H1 (cell line): ENCODE measurements around the gene MTCH2. TPM values are rescaled to one million over a fixed set of nuclear protein-coding genes. Genes with fewer than 3 reads are reported as not detected.

Experiments used
- CTCF ChIA-PET: fragments of 300-600 bp; sonication (Branson Sonifier 250); formaldehyde crosslinking; loops from one replicate; lab custom pipeline; 2021; ENCODE audit not compliant: partially characterized antibody; lab: Charles Lee
- POLR2A ChIA-PET: fragments of 300-600 bp; sonication (Branson Sonifier 250); formaldehyde crosslinking; loops from one replicate; lab custom pipeline; 2021; ENCODE audit warnings: inconsistent platforms; ENCODE audit not compliant: partially characterized antibody; lab: Charles Lee
- DNase-seq, 2 experiments: peaks; one replicate each; pipeline versions ENCODE4 v3.0.0 to v3.0.0-alpha.2; 2010 to 2022; ENCODE audit warnings: low spot score in 2 of 2, low read depth in 1 of 2, mixed read lengths in 1 of 2
- FAIRE-seq: peaks from 2 replicates; lab custom pipeline; 2011; peaks lifted over from hg19 to GRCh38; lab: Jason Lieb, UNC
- H2AFZ ChIP-seq: 2 replicates; pipeline ENCODE4 v1.8.1; 2012; ENCODE audit warnings: low read length, inconsistent platforms
- H2AK5ac ChIP-seq: 2 replicates; pipeline ENCODE4 v1.6.1; 2013; ENCODE audit warnings: low read depth, low read length
- H2BK120ac ChIP-seq: replicated peaks from 2 replicates; pipeline ENCODE3; 2013; ENCODE audit warnings: low read depth, low read length, inconsistent platforms
- H2BK12ac ChIP-seq: 2 replicates; pipeline ENCODE4 v1.6.1; 2013; ENCODE audit warnings: low read depth, low read length
- H2BK15ac ChIP-seq: 2 replicates; pipeline ENCODE4 v1.6.1; 2013; ENCODE audit warnings: low read length
- H2BK20ac ChIP-seq: 2 replicates; pipeline ENCODE4 v1.6.1; 2013; ENCODE audit warnings: low read length
- H2BK5ac ChIP-seq: 2 replicates; pipeline ENCODE4 v1.6.1; 2013; ENCODE audit warnings: low read depth, low read length
- H3K14ac ChIP-seq: 2 replicates; pipeline ENCODE4 v1.6.1; 2013; ENCODE audit warnings: inconsistent platforms; ENCODE audit not compliant: insufficient read length
- H3K18ac ChIP-seq: 2 replicates; pipeline ENCODE4 v1.6.1; 2013; ENCODE audit warnings: low read length; ENCODE audit errors: extremely low read depth
- H3K23ac ChIP-seq: 2 replicates; pipeline ENCODE4 v1.6.1; 2013; ENCODE audit warnings: inconsistent platforms; ENCODE audit not compliant: insufficient read length
- H3K23me2 ChIP-seq: 2 replicates; pipeline ENCODE4 v1.6.1; 2013; ENCODE audit warnings: low read depth, low read length
- H3K27ac ChIP-seq: 2 replicates; pipeline ENCODE4 v1.6.1; 2011; ENCODE audit warnings: low read depth, low read length, inconsistent platforms
- H3K27me3 ChIP-seq, 4 experiments: replicated peaks in 1 of 4; 1 replicate in 1 of 4; 2 replicates in 3 of 4; pipeline versions ENCODE4 v1.6.1 to v1.8.1; 2011 to 2013; ENCODE audit warnings: low read length in 3 of 4, mild to moderate bottlenecking in 3 of 4, inconsistent platforms in 2 of 4, mixed read lengths in 2 of 4, moderate library complexity in 1 of 4; ENCODE audit not compliant: control insufficient read depth in 3 of 4, insufficient read depth in 3 of 4; ENCODE audit errors: extremely low read depth in 1 of 4
- H3K36me3 ChIP-seq, 4 experiments: 2 replicates each; pipeline versions ENCODE4 v1.6.1 to v1.8.1; 2011 to 2013; ENCODE audit warnings: mild to moderate bottlenecking in 4 of 4, low read length in 3 of 4, moderate library complexity in 2 of 4, control low read depth in 1 of 4, inconsistent platforms in 1 of 4; ENCODE audit not compliant: insufficient read depth in 4 of 4, control insufficient read depth in 2 of 4
- H3K4ac ChIP-seq: replicated peaks from 2 replicates; pipeline ENCODE3; 2013; ENCODE audit warnings: low read length, low read depth, mixed read lengths, inconsistent platforms; ENCODE audit not compliant: insufficient read length
- H3K4me1 ChIP-seq, 4 experiments: replicated peaks in 1 of 4; 1 replicate in 1 of 4; 2 replicates in 3 of 4; pipeline versions ENCODE4 v1.6.1 to v1.8.1; 2011 to 2013; ENCODE audit warnings: low read length in 3 of 4, inconsistent platforms in 2 of 4, mixed read lengths in 1 of 4; ENCODE audit not compliant: insufficient read depth in 4 of 4, control insufficient read depth in 3 of 4
- H3K4me2 ChIP-seq, 2 experiments: 2 replicates each; pipeline versions ENCODE4 v1.6.1 to v1.8.1; 2011 to 2013; ENCODE audit warnings: low read depth in 2 of 2, low read length in 2 of 2, control low read depth in 1 of 2, inconsistent platforms in 1 of 2, mild to moderate bottlenecking in 1 of 2; ENCODE audit not compliant: insufficient read depth in 1 of 2
- H3K4me3 ChIP-seq, 4 experiments: fragments of 200-600, 300-600 bp in 1 of 4; sonication (generic), shearing (Covaris generic), sonication (Bioruptor Twin) in 1 of 4; 2 replicates each; pipeline versions ENCODE4 v1.5.1 to v1.8.1; 2011 to 2016; ENCODE audit warnings: low read length in 4 of 4, low read depth in 3 of 4, control low read depth in 2 of 4, inconsistent platforms in 2 of 4, mild to moderate bottlenecking in 2 of 4, mixed read lengths in 1 of 4, moderate library complexity in 1 of 4; ENCODE audit not compliant: insufficient read depth in 2 of 4; ENCODE audit errors: extremely low read depth in 1 of 4
- H3K56ac ChIP-seq: replicated peaks from 2 replicates; pipeline ENCODE3; 2013; ENCODE audit warnings: low read depth, mild to moderate bottlenecking, mixed read lengths, low read length, inconsistent platforms; ENCODE audit not compliant: insufficient read length
- H3K79me1 ChIP-seq: 2 replicates; pipeline ENCODE4 v1.6.1; 2013; ENCODE audit warnings: low read depth, low read length, control low read depth
- H3K79me2 ChIP-seq, 2 experiments: 2 replicates each; pipeline versions ENCODE4 v1.6.1 to v1.8.1; 2012 to 2013; ENCODE audit warnings: low read length in 2 of 2, mild to moderate bottlenecking in 2 of 2, inconsistent platforms in 1 of 2; ENCODE audit not compliant: insufficient read depth in 2 of 2, control insufficient read depth in 1 of 2
- H3K9ac ChIP-seq, 4 experiments: replicated peaks in 1 of 4; 1 replicate in 1 of 4; 2 replicates in 3 of 4; pipeline versions ENCODE4 v1.6.1 to v1.8.1; 2011 to 2013; ENCODE audit warnings: low read depth in 3 of 4, low read length in 3 of 4, control low read depth in 2 of 4, mild to moderate bottlenecking in 2 of 4, moderate library complexity in 2 of 4, inconsistent platforms in 1 of 4; ENCODE audit errors: extremely low read depth in 1 of 4
- H3K9me3 ChIP-seq, 2 experiments: 2 replicates each; pipeline versions ENCODE4 v1.6.1 to v1.8.1; 2012 to 2013; ENCODE audit warnings: mild to moderate bottlenecking in 2 of 2, moderate library complexity in 2 of 2, control low read depth in 1 of 2, inconsistent platforms in 1 of 2, low read depth in 1 of 2, low read length in 1 of 2, mixed read lengths in 1 of 2; ENCODE audit not compliant: insufficient read depth in 2 of 2
- H4K20me1 ChIP-seq, 2 experiments: replicated peaks in 1 of 2; 2 replicates each; pipeline versions ENCODE3 to v1.8.1; 2011 to 2013; ENCODE audit warnings: inconsistent platforms in 2 of 2, low read length in 2 of 2, mild to moderate bottlenecking in 1 of 2; ENCODE audit not compliant: insufficient read depth in 2 of 2, control insufficient read depth in 1 of 2
- H4K5ac ChIP-seq: 2 replicates; pipeline ENCODE4 v1.6.1; 2013; ENCODE audit warnings: low read length, low read depth, mixed read lengths, inconsistent platforms; ENCODE audit not compliant: insufficient read length
- H4K8ac ChIP-seq: 2 replicates; pipeline ENCODE4 v1.8.0; 2013; ENCODE audit warnings: mild to moderate bottlenecking, moderate library complexity, low read length, inconsistent platforms; ENCODE audit not compliant: insufficient read depth; ENCODE audit errors: extremely low read depth
- H4K91ac ChIP-seq: replicated peaks from 2 replicates; pipeline ENCODE3; 2013; ENCODE audit warnings: low read length, mixed read lengths, inconsistent platforms; ENCODE audit not compliant: insufficient read length
- EP300 ChIP-seq, 2 experiments: IDR thresholded peaks; 1 replicate in 1 of 2; 2 replicates in 1 of 2; pipeline ENCODE4 v1.6.1; 2011 to 2012; ENCODE audit warnings: low read depth in 2 of 2, low read length in 2 of 2, mild to moderate bottlenecking in 2 of 2, borderline replicate concordance in 1 of 2, inconsistent platforms in 1 of 2, moderate library complexity in 1 of 2
- HDAC6 ChIP-seq: IDR thresholded peaks from one replicate; pipeline ENCODE4 v1.7.1; 2012; ENCODE audit warnings: low read depth, mild to moderate bottlenecking, inconsistent platforms, low read length, moderate library complexity
- NRF1 ChIP-seq: IDR thresholded peaks from 2 replicates; pipeline ENCODE4 v1.6.1; 2011; ENCODE audit warnings: mild to moderate bottlenecking, low read depth, low read length, improper control_type of control experiment
- POU5F1 ChIP-seq: IDR thresholded peaks from 2 replicates; pipeline ENCODE4 v1.6.1; 2011; ENCODE audit warnings: low read depth, mild to moderate bottlenecking, low read length, moderate library complexity
- RXRA ChIP-seq: IDR thresholded peaks from 2 replicates; pipeline ENCODE4 v1.6.1; 2011; ENCODE audit warnings: low read depth, mild to moderate bottlenecking, low read length, moderate library complexity; ENCODE audit not compliant: insufficient read depth
- SAP30 ChIP-seq: fragments of 300-600 bp; sonication (generic); IDR thresholded peaks from 2 replicates; pipeline ENCODE4 v1.7.1; 2012; ENCODE audit warnings: low read length, moderate library complexity, mild to moderate bottlenecking, inconsistent platforms; ENCODE audit not compliant: insufficient read depth, insufficient replicate concordance
- SUZ12 ChIP-seq: fragments of 200-600 bp; sonication (generic); IDR thresholded peaks from 2 replicates; pipeline ENCODE4 v1.6.1; 2012; ENCODE audit warnings: mild to moderate bottlenecking, inconsistent platforms, low read length, moderate library complexity, mixed read lengths
- YY1 ChIP-seq: IDR thresholded peaks from 2 replicates; pipeline ENCODE4 v1.6.1; 2011; ENCODE audit warnings: low read depth, mild to moderate bottlenecking, low read length
- WGBS, 2 experiments: shearing (Covaris generic) in 1 of 2; methylation state at CpG; one replicate each; pipeline versions ENCODE4 v1.1.6 to v1.1.7; 2013 to 2015; ENCODE audit warnings: low lambda C conversion rate in 2 of 2, mixed read lengths in 2 of 2, inconsistent platforms in 1 of 2, low coverage in 1 of 2, missing lambda C conversion rate in 1 of 2; ENCODE audit not compliant: insufficient replicate concordance in 2 of 2, insufficient coverage in 1 of 2, insufficient read length in 1 of 2; ENCODE audit errors: extremely low coverage in 1 of 2, missing lambda C conversion rate in 1 of 2; 5-methylcytosine and 5-hydroxymethylcytosine counted together
- polyA plus RNA-seq, 7 experiments: library from polyadenylated mRNA; depleted of rRNA in 3 of 7; stranded (reverse) in 5 of 7; unstranded in 2 of 7; fragments of >200 nt in 5 of 7; fragments of 200-250 nt in 2 of 7; gene quantifications; 1 replicate in 5 of 7; 2 replicates in 1 of 7; 4 replicates in 1 of 7; pipeline versions ENCODE4 v1.2.1 to v1.2.3, GENCODE V29; 2011 to 2013; ENCODE audit warnings: missing spikeins in 2 of 7, mixed read lengths in 2 of 7
- total RNA-seq: library from RNA; stranded (reverse); fragmentation: NEBNext Ultra II Directional; extraction: Animal tissue kit (Norgen Biotek cat#: 25700); gene quantifications from 2 replicates; pipeline ENCODE4 v1.2.1, GENCODE V29; 2021
- TF ChIP-seq, protein P1 (sequence below), 3 experiments: IDR thresholded peaks; 1 replicate in 2 of 3; 2 replicates in 1 of 3; pipeline versions ENCODE4 v1.5.1 to v1.6.1; 2011; ENCODE audit warnings: low read length in 3 of 3, mild to moderate bottlenecking in 3 of 3, inconsistent platforms in 2 of 3, low read depth in 1 of 3, moderate library complexity in 1 of 3; ENCODE audit not compliant: insufficient read depth in 1 of 3; ENCODE audit errors: control extremely low read depth in 1 of 3
- TF ChIP-seq, protein P2 (sequence below): IDR thresholded peaks from 2 replicates; pipeline ENCODE4 v1.6.1; 2012; ENCODE audit warnings: inconsistent platforms

The MTCH2 gene
- total and polyA plus RNA-seq, 2 of the 8 experiments (the other 6 are each of a cell fraction or from before 2014, with no cell fraction given): 157 to 171 TPM

DNA sequence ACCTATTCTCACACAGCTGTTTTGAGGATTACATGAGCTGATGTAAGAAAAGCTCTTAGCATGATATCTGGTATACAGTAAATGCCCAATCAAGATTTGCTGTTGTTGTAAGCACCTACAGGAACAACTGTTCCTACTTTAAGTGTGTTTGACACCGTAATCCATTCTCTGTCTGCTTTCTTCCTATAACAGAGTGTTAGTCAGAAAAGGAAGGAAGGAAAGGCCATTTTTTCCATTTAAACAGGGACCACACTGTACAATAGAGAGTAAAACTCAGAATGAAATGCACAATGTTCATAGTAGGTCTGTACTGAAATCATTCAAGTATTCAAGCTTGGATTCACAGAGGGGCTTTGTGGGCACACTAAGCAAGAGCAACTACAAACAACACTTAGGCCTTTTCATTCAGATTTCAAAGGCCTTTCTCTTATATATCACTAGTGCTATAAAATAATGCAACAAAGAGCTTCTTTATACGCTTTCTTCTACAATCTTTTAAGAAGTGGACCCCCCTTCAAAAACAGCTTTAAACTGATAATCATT, 21.5 kb downstream of the MTCH2 start:
- no peak overlapping the region for H2BK120ac ChIP-seq
- no peak overlapping the region for H3K18ac ChIP-seq
- peaks cover 11 to 61% (median 38%) of the 10 kb centered on the region in 4 experiments; a peak in 7 of 8 replicates for H3K36me3 ChIP-seq
- H3K23ac ChIP-seq: no peak overlapping the region
- no peaks in the 10 kb centered on the region for H3K79me2 ChIP-seq
- H3K4ac ChIP-seq: no peak overlapping the region
- no peaks in the 10 kb centered on the region for H3K4me1 ChIP-seq
- no peak overlapping the region for H2AFZ ChIP-seq
- no peaks in the 10 kb centered on the region for H4K20me1 ChIP-seq
- POLR2A ChIA-PET: interaction anchor here (0.6 to 1.0 kb wide), 5 partner anchors 12 to 109 kb away, joined by 3 to 4 read pairs (median 3); no protein-coding TSS in a partner anchor
- no peaks in the 10 kb centered on the region for H3K9me3 ChIP-seq
- CTCF ChIA-PET: interaction anchor here (1.0 to 1.6 kb wide), 4 partner anchors 9 to 29 kb away, joined by 3 to 4 read pairs (median 4); no protein-coding TSS in a partner anchor
- H3K4me2 ChIP-seq: no peak overlapping the region
- H3K27ac ChIP-seq: no peak overlapping the region
- no peak overlapping the region for H2BK20ac ChIP-seq
- H3K79me1 ChIP-seq: no peaks in the 10 kb centered on the region
- WGBS, 2 experiments: 95% methylated on average over 2 of the region's 2 CpGs; no CpG with 5 or more reads in 1 of the 2 experiments
- H2BK15ac ChIP-seq: no peak overlapping the region
- no peak overlapping the region for H2BK5ac ChIP-seq
- DNase-seq (no peak), FAIRE-seq (no peak)
- H3K14ac ChIP-seq: no peak overlapping the region
- H2AK5ac ChIP-seq: no peak overlapping the region
- H2BK12ac ChIP-seq: no peak overlapping the region
- no peak overlapping the region for H4K8ac ChIP-seq
- H4K91ac ChIP-seq: no peak overlapping the region
- H3K56ac ChIP-seq: no peak overlapping the region
- no peaks in the 10 kb centered on the region for H3K23me2 ChIP-seq
- no peak overlapping the region for H4K5ac ChIP-seq
- H3K4me3 ChIP-seq: no peak overlapping the region
- no peaks in the 10 kb centered on the region for H3K27me3 ChIP-seq
- no peak overlapping the region for H3K9ac ChIP-seq
- TF ChIP-seq YY1 (no peak), RXRA (no peak), SUZ12 (no peak), NRF1 (no peak), POU5F1 (no peak), HDAC6 (no peak), SAP30 (no peak), EP300 (IDR thresholded peaks at IDR 0.05; ENCODE audit: borderline replicate concordance in 1 of 2, low read depth in 2 of 2, low read length in 2 of 2) (no peak)
- TF ChIP-seq, protein P1, sequence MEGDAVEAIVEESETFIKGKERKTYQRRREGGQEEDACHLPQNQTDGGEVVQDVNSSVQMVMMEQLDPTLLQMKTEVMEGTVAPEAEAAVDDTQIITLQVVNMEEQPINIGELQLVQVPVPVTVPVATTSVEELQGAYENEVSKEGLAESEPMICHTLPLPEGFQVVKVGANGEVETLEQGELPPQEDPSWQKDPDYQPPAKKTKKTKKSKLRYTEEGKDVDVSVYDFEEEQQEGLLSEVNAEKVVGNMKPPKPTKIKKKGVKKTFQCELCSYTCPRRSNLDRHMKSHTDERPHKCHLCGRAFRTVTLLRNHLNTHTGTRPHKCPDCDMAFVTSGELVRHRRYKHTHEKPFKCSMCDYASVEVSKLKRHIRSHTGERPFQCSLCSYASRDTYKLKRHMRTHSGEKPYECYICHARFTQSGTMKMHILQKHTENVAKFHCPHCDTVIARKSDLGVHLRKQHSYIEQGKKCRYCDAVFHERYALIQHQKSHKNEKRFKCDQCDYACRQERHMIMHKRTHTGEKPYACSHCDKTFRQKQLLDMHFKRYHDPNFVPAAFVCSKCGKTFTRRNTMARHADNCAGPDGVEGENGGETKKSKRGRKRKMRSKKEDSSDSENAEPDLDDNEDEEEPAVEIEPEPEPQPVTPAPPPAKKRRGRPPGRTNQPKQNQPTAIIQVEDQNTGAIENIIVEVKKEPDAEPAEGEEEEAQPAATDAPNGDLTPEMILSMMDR (IDR thresholded peaks at IDR 0.05; ENCODE audit: control extremely low read depth in 1 of 3, insufficient read depth in 1 of 3, low read depth in 1 of 3, low read length in 3 of 3): no peak
- TF ChIP-seq, protein P2, sequence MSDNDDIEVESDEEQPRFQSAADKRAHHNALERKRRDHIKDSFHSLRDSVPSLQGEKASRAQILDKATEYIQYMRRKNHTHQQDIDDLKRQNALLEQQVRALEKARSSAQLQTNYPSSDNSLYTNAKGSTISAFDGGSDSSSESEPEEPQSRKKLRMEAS: no peak
